ENCODE measurements around the gene TRAPPC4.
"Not testable (repeated sequence)": the region's sequence is repeated elsewhere in the genome, so short reads cannot be mapped to it uniquely, and the experiment has no call there.

The TRAPPC4 gene

GRCh38 chr11:119034813-119035212, 16.2 kb downstream of the TRAPPC4 start:
- DNase-seq: no peak

- no peak for DNase-seq
Observed at GRCh38 chr11:119038884-119039283, 20.3 kb downstream of the TRAPPC4 start.

- DNase-seq: not testable (repeated sequence)
Observed at GRCh38 chr11:119039471-119039870, 20.9 kb downstream of the TRAPPC4 start.

- no peak for DNase-seq
Observed at GRCh38 chr11:119041821-119042514, 23.4 kb downstream of the TRAPPC4 start.

GRCh38 chr11:119042927-119043326, 24.4 kb downstream of the TRAPPC4 start:
- DNase-seq: no peak

GRCh38 chr11:119044708-119045107, 26.1 kb downstream of the TRAPPC4 start:
- no peak for DNase-seq

- no peak for DNase-seq
Observed at GRCh38 chr11:119046489-119046888, 27.9 kb downstream of the TRAPPC4 start.

GRCh38 chr11:119047205-119047604, 28.6 kb downstream of the TRAPPC4 start:
- no peak for DNase-seq

- DNase-seq: no peak
Observed at GRCh38 chr11:119048644-119049043, 30.1 kb downstream of the TRAPPC4 start.

- DNase-seq: no peak
Observed at GRCh38 chr11:119049081-119049480, 30.5 kb downstream of the TRAPPC4 start.

- DNase-seq: no peak
Observed at GRCh38 chr11:119051440-119052162, 33.0 kb downstream of the TRAPPC4 start.

- DNase-seq: no peak
Observed at GRCh38 chr11:119052163-119052814, 33.7 kb downstream of the TRAPPC4 start.

GRCh38 chr11:119054418-119054817, 35.9 kb downstream of the TRAPPC4 start:
- no peak for DNase-seq

- DNase-seq: peak; percentile 53 to 61
Observed at GRCh38 chr11:119055901-119056300, 37.3 kb downstream of the TRAPPC4 start.

- no peak for DNase-seq
Observed at GRCh38 chr11:119056421-119056999, 37.9 kb downstream of the TRAPPC4 start.

GRCh38 chr11:119057000-119057769, 38.6 kb downstream of the TRAPPC4 start, which contains the start of gene HYOU1:
TSS of gene HYOU1 (minus strand) at chr11:119057205. CDS start at chr11:119056160, 1,045 bp downstream.
- DNase-seq: peak; percentile 90 to 96

- not testable (repeated sequence) for DNase-seq
Observed at GRCh38 chr11:119059128-119059527, 40.6 kb downstream of the TRAPPC4 start.

GRCh38 chr11:119061256-119061655, 42.7 kb downstream of the TRAPPC4 start:
- no peak for DNase-seq

GRCh38 chr11:119062779-119063178, 44.2 kb downstream of the TRAPPC4 start:
- DNase-seq: no peak

- peak; percentile 64 to 68 for DNase-seq
Observed at GRCh38 chr11:119065369-119065768, 46.8 kb downstream of the TRAPPC4 start.

GRCh38 chr11:119067371-119068222, 49.0 kb downstream of the TRAPPC4 start, which contains the start of gene VPS11:
TSS of gene VPS11 (plus strand) at chr11:119067818. CDS start at chr11:119067824, 6 bp downstream.
- DNase-seq: peak; percentile 95

Data from AML-193 (cell line).